Osteocyte (in vitro differentiated cells): ENCODE measurements around the gene LGR4. TPM values are rescaled to one million over a fixed set of nuclear protein-coding genes. Genes with fewer than 3 reads are reported as not detected.

ENCODE experiments used
- DNase-seq: peaks from one replicate; pipeline ENCODE4 v3.0.0; 2021; ENCODE audit warnings: mixed read lengths; ENCODE audit not compliant: unreplicated experiment; ENCODE audit errors: extremely low spot score
- H3K27ac Mint-ChIP-seq: one replicate; pipeline ENCODE4 v1.8.0; 2021; ENCODE audit warnings: mild to moderate bottlenecking, mixed read lengths; ENCODE audit not compliant: unreplicated experiment
- H3K27me3 Mint-ChIP-seq: one replicate; pipeline ENCODE4 v1.8.0; 2021; ENCODE audit warnings: mixed read lengths; ENCODE audit not compliant: unreplicated experiment
- H3K36me3 Mint-ChIP-seq: one replicate; pipeline ENCODE4 v1.8.0; 2021; ENCODE audit warnings: mixed read lengths; ENCODE audit not compliant: unreplicated experiment
- H3K4me1 Mint-ChIP-seq: one replicate; pipeline ENCODE4 v1.8.0; 2021; ENCODE audit warnings: mixed read lengths; ENCODE audit not compliant: unreplicated experiment
- H3K4me3 Mint-ChIP-seq: one replicate; pipeline ENCODE4 v1.8.0; 2021; ENCODE audit warnings: mild to moderate bottlenecking, moderate library complexity, mixed read lengths; ENCODE audit not compliant: unreplicated experiment
- H3K9me3 Mint-ChIP-seq: one replicate; pipeline ENCODE4 v1.8.0; 2021; ENCODE audit warnings: mixed read lengths; ENCODE audit not compliant: unreplicated experiment
- total RNA-seq: library from RNA; stranded (reverse); gene quantifications from 2 replicates; pipeline ENCODE4 v1.2.1, GENCODE V29; 2021
- TF ChIP-seq, protein P1 (sequence below): fragments of 200-600 bp; sonication (generic); IDR thresholded peaks from 2 replicates; pipeline ENCODE4 v1.5.0; 2021; ENCODE audit warnings: antibody characterized with exemption, mild to moderate bottlenecking, moderate library complexity

The LGR4 gene
- total RNA-seq, 1 donor from 2014 or later = 61.9 TPM

DNA sequence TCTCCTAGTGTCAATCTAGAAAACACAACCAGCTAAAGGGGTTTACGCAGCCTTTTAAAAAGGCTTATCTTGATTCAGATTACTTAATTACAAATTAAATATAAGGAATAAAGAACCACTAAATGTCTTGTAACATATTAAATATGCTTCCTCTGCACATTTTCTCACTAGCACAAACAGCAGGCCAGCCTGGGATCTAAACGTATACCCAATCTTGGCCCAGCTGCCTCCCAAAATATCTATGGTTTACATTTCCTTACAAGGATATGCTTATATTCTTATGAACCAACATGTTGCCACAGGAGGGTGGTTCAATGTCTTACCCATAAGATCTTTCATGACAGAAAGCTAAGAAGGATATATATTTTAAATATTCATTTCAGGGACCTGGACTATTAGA is 7.7 kb downstream of the LGR4 start:
- peaks cover 87% of the 10 kb centered on the region for H3K4me1 Mint-ChIP-seq
- H3K4me3 Mint-ChIP-seq = peak overlapping the region; percentile 16
- DNase-seq = no peak
- peak overlapping the region; percentile 90 for H3K27ac Mint-ChIP-seq
- TF ChIP-seq, protein P1, sequence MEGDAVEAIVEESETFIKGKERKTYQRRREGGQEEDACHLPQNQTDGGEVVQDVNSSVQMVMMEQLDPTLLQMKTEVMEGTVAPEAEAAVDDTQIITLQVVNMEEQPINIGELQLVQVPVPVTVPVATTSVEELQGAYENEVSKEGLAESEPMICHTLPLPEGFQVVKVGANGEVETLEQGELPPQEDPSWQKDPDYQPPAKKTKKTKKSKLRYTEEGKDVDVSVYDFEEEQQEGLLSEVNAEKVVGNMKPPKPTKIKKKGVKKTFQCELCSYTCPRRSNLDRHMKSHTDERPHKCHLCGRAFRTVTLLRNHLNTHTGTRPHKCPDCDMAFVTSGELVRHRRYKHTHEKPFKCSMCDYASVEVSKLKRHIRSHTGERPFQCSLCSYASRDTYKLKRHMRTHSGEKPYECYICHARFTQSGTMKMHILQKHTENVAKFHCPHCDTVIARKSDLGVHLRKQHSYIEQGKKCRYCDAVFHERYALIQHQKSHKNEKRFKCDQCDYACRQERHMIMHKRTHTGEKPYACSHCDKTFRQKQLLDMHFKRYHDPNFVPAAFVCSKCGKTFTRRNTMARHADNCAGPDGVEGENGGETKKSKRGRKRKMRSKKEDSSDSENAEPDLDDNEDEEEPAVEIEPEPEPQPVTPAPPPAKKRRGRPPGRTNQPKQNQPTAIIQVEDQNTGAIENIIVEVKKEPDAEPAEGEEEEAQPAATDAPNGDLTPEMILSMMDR = no peak
- no peaks in the 10 kb centered on the region for H3K36me3 Mint-ChIP-seq
- H3K9me3 Mint-ChIP-seq = no peaks in the 10 kb centered on the region
- no peaks in the 10 kb centered on the region for H3K27me3 Mint-ChIP-seq

DNA sequence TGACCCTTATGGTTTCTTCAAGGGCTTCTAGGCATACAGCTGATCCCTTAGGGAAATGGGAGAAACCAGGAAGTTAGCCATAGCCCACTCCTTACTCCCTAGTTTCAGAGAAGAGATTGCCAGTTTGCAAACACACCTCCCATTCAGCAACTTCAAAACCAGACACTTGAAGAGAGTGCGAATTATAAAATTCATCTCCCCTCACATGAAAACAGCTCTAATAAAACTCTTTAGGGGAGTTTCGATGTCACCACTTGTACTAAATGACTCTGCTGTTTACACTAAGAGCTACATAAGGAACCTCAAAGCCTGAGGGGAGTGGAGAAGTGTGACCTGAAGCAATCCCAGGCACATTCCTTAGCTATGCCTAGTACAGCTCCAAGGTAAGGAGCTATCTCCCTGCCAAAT is 8.3 kb downstream of the LGR4 start:
- peak overlapping the region; percentile 90 for H3K27ac Mint-ChIP-seq
- TF ChIP-seq, protein P1 = no peak
- no peaks in the 10 kb centered on the region for H3K9me3 Mint-ChIP-seq
- H3K4me1 Mint-ChIP-seq = peaks cover 86% of the 10 kb centered on the region
- H3K27me3 Mint-ChIP-seq = no peaks in the 10 kb centered on the region
- H3K36me3 Mint-ChIP-seq = no peaks in the 10 kb centered on the region
- DNase-seq = no peak
- peak overlapping the region; percentile 29 for H3K4me3 Mint-ChIP-seq

DNA sequence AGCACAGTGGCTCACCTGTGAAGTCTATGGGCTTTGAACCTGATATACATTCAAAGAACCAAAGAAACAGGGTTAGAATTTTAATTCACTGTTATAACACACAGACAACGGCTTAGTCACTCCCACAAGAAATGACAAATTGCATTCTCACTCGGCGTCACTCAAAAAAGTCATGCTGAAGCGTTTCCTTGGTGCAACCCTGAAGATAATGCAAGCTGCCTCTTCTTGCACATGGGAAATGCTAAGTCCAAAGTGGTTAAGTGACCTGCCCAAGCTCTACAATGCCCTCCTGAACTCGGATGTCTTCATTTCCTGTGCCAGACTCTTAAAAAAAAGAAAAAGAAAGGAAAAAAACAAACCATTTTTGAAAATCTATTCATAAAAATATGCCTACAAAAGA is 10.0 kb downstream of the LGR4 start:
- no peaks in the 10 kb centered on the region for H3K27me3 Mint-ChIP-seq
- TF ChIP-seq, protein P1 = no peak
- H3K4me1 Mint-ChIP-seq = peaks cover 86% of the 10 kb centered on the region
- no peak for DNase-seq
- H3K27ac Mint-ChIP-seq = peak overlapping the region; percentile 90
- H3K36me3 Mint-ChIP-seq = no peaks in the 10 kb centered on the region
- no peaks in the 10 kb centered on the region for H3K9me3 Mint-ChIP-seq
- H3K4me3 Mint-ChIP-seq = peak overlapping the region; percentile 27

DNA sequence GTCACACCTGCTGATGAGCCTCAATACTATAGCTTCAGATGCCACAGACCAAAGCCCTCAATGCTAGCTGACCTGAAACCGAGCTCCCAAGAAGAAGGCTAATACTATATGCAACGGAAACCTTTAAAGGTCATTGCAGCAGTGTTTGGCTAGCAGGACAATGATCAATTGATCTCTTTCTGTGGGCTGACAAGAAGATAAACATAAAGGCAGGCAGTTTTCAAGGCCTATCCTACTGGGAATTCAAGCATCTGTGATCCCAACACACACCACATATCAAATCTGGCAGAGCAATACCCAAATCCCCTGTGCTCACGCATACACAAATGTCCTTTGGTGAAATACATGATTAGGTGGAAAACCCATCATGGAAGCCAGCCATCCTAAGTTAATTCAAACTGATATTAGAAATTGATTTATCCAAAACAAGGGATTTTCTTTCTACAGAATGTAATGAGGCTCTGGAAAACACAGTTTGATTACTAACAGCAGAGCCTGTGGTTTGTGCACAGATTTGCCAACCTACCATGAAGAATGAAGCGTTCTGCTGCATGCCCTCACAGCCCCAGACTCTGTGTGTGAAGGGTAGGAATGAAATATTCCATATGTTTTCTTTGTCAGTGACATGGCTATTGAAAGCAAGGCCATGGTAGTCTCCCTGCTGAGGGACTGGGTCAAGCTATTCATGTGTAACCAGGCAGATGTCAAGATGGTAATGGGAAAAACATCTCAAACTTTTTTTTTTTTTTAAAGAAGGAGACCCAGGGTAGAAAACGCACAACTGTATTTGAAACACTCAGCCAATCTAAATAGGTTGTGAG is 12.2 kb downstream of the LGR4 start:
- H3K4me3 Mint-ChIP-seq = no peak overlapping the region
- no peaks in the 10 kb centered on the region for H3K9me3 Mint-ChIP-seq
- H3K36me3 Mint-ChIP-seq = no peaks in the 10 kb centered on the region
- H3K4me1 Mint-ChIP-seq = peaks cover 94% of the 10 kb centered on the region
- H3K27ac Mint-ChIP-seq = peak overlapping the region; percentile 82
- TF ChIP-seq, protein P1 = no peak
- no peak for DNase-seq
- no peaks in the 10 kb centered on the region for H3K27me3 Mint-ChIP-seq

DNA sequence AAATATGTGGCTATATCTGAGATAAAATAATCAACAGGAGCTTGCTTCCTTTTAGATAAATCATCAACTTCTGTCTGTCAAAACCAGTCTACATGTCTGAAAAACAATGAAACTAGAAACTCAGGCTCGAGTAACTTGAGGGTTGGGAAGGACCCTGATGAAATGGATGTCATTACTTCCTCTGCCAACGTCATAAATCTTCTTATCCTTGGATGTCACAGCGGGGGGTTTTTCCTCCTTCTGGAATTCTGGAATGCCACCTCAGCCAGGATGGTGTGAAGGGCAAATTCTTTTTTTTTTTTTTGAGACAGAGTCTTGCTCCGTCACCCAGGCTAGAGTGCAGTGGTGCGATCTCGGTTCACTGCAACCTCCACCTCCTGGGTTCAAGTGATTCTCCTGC is 13.4 kb downstream of the LGR4 start:
- no peaks in the 10 kb centered on the region for H3K9me3 Mint-ChIP-seq
- peaks cover 92% of the 10 kb centered on the region for H3K4me1 Mint-ChIP-seq
- H3K27me3 Mint-ChIP-seq = no peaks in the 10 kb centered on the region
- no peak for DNase-seq
- H3K36me3 Mint-ChIP-seq = no peaks in the 10 kb centered on the region
- TF ChIP-seq, protein P1 = no peak
- H3K4me3 Mint-ChIP-seq = no peak overlapping the region
- peak overlapping the region; percentile 87 for H3K27ac Mint-ChIP-seq
